Stimulated activated CD8-positive, alpha-beta memory T cell treated with anti-CD3 and anti-CD28 coated beads, Interleukin-12 subunit alpha, Interleukin-12 subunit beta, amount 100 ng/mL, for 1 hour (primary cell): Measurements from ENCODE around the gene BACE1.
"Not testable (repeated sequence)": the region's sequence is repeated elsewhere in the genome, so short reads cannot be mapped to it uniquely, and the experiment has no call there.

Experiments used
- DNase-seq: peaks from one replicate; pipeline ENCODE4 v3.0.0-alpha.2; 2020; ENCODE audit warnings: low read depth

Gene BACE1

DNA sequence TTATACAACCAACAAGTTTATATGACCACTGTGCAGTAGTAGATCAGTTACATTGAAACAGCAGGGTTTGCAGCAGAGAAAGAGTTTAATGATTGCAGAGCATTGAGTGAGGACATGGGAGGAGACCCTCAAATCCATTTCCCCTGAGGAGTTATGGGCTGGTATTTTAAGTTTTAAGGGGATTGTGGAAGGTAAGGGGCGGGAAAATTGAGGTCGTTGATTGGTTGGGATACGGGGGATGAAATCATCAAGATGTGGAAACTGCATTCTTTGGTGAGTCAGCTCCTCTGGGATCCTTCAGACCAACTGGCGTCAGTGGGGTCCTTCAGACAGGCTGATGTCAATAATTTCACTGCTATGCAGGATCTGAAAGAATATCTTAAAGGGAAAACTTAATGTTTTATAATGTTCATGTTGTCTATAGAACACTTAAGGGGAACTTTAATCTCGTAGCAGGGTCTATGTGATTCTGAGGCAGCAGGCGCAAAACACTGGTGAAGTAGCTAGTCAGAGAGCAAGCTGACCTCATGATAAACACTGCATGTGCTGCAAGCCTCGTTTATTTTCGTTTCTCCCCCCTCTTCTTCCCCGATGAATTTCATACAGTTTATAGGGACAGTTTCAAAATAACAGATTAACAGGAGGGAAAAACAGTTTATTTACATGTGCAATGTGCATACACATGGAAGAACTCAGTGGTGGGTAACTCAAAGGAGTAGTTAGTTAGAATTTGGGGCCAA, 42.3 kb downstream of the BACE1 start:
- DNase-seq = no peak

- DNase-seq = not testable (repeated sequence)
These were observed 43.9 kb downstream of the BACE1 start for GRCh38 chr11:117272175-117272574.

GRCh38 chr11:117271208-117271607, 44.8 kb downstream of the BACE1 start:
- DNase-seq = no peak

DNA sequence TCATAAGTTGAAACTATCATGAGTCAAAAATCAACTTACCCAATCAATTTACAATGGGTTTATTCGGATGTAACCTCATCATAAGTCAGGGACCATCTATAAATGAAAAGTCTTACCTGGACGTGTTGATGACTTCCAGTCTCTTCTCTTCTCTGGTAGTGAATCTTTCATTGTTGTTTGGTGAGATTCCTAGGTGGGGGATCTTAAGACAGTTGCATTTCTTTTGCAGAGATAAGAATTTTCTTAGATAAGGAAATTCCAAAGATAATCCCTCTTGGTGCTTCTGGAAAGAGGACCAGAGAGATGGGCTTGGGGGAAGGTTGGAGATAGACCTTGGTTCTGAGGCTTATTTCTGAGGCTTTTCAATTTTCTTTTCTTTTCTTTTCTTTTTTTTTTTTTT, 46.2 kb downstream of the BACE1 start:
- DNase-seq = no peak

DNA sequence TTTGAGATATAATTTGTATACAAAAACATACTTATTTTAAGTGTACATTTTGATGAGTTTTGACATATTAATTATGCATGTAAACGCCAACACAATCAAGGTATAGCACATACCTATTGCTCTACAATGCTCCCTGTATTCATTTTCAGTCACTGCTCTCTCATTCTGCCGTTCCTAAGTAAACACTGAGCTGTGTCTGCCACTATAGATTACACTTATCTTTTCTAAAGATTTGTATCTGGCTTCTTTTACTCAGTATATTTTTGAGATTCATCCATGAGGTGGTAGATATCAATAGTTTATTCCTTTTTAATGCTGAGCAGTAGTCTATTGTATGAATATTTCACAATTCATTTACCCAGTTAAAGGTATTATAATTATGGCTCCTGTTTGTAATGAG, 50.3 kb downstream of the BACE1 start:
- DNase-seq = no peak

- DNase-seq = not testable (repeated sequence)
These were observed 51.3 kb downstream of the BACE1 start for GRCh38 chr11:117264624-117265323.

DNA sequence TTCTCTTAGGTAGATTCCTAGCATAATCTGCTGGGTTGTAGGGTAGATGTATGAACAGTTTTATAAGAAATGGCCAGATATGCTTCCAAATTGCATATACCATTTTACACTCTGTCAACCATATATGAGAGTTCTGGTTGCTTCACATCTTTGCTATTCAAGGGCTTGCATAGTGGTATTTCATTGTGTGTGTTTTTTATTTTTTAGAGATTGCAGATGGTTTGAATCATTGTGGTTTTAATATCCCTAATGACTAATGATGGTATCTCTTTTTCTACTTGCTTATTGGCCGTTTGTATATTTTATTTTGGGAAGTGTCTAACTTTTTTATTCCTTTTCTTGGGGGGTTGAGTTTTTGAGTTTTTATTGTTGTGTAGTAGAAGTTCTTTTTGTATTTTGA, 56.6 kb downstream of the BACE1 start:
- DNase-seq = no peak

DNA sequence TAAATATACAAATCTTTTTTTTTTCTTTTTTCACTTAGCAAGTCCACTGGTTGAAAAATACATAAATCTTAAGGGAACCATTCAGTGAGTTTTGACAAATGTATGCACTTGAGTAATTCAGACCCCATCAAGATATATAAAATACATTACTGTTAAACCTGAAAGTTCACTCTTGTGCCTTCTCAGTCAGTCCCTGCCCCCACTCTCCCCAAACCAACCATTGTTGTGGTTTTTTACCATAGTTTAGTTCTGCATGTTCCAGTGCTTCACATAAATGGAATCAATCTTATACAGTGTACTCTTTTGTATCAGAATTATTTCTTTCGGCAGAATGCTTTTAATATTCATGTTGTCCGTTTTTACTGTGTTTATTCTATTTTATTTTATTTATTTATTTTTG, 57.5 kb downstream of the BACE1 start:
- no peak for DNase-seq

GRCh38 chr11:117256573-117256972, 59.5 kb downstream of the BACE1 start:
- no peak for DNase-seq

- no peak for DNase-seq
These were observed 60.1 kb downstream of the BACE1 start for GRCh38 chr11:117255966-117256365.

DNA sequence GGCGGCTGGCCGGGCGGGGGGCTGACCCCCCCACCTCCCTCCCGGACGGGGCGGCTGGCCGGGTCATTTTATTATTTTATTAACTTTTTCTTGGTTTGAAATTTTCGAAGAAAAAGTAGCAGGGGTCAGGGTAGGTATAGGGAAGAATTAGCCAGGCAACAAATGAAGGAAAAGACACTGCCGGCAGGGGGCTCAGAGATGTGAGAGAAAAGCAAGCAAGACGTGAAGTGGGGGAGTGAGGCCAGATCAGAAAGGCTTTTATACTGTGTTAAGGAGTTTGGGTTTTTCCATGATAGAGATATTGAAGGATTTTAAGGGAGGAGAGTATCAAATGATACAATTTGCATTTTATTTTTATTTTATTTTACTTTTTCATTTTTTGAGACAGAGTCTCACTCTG, 64.5 kb downstream of the BACE1 start:
- DNase-seq = no peak

- no peak for DNase-seq
These were observed 66.5 kb downstream of the BACE1 start for GRCh38 chr11:117249571-117249970.

GRCh38 chr11:117248341-117248740, 67.7 kb downstream of the BACE1 start:
- no peak for DNase-seq

DNA sequence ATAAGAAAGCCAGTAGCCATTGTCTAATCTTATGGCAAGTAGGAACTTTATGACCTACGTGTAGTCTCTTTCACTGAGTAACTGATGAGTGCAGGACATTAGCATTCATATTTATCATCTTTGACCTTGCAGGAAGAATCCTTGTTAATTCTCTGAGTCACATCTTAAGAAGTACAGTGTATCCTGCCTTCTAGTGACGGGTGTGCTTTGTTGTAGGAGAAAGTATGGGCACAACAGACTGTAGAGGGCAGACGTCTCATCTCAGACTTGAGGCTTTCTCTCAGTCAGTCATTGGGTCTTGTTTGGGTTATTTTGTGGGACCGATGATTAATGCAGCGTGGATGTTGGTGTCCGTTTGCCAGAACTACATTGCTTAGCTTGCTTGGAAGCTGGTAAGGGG, 76.8 kb downstream of the BACE1 start:
- DNase-seq = no peak

DNA sequence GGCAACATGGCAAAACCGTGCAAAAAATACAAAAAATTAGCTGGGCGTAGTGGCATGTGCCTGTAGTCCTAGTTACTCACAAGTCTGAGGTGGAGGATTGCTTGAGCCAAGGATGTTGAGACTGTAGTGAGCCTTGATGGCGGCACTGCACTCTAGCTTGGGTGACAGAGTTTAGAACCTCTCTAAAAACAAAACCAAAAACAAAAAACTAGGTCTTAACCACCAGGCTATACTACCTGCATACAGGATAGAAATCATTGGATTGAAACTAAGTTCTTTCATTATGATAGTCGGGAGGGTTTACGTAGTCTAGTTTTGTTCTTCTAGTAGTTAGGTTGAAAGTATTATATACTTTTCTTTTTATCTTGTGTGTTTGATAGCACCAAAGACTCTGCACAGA, 77.8 kb downstream of the BACE1 start:
- DNase-seq = no peak
